Neuron (in vitro differentiated cells): ENCODE measurements around the gene MRPS11.

ENCODE experiments used
- H2AFZ ChIP-seq: one replicate; pipeline ENCODE4 v1.6.1; 2013; ENCODE audit warnings: low read depth, mild to moderate bottlenecking, inconsistent platforms, low read length, moderate library complexity
- H3K27me3 ChIP-seq: one replicate; pipeline ENCODE4 v1.6.1; 2013; ENCODE audit warnings: low read length; ENCODE audit not compliant: insufficient read depth
- H3K36me3 ChIP-seq: one replicate; pipeline ENCODE4 v1.6.1; 2013; ENCODE audit warnings: low read length; ENCODE audit not compliant: insufficient read depth
- H3K4me1 ChIP-seq: one replicate; pipeline ENCODE4 v1.6.1; 2013; ENCODE audit warnings: low read length; ENCODE audit not compliant: insufficient read depth
- H3K4me3 ChIP-seq: 2 replicates; pipeline ENCODE4 v1.5.1; 2013; ENCODE audit warnings: mild to moderate bottlenecking, low read length, moderate library complexity
- H3K9me3 ChIP-seq: one replicate; pipeline ENCODE4 v1.6.1; 2013; ENCODE audit warnings: low read length

MRPS11 gene

GRCh38 chr15:88487178-88487795, 19.8 kb downstream of the MRPS11 start:
- H3K36me3 ChIP-seq: no peaks in the 10 kb centered on the region
- H3K4me3 ChIP-seq: no peak overlapping the region
- peaks cover 40% of the 10 kb centered on the region for H3K4me1 ChIP-seq
- no peaks in the 10 kb centered on the region for H3K9me3 ChIP-seq
- H3K27me3 ChIP-seq: no peaks in the 10 kb centered on the region
- no peak overlapping the region for H2AFZ ChIP-seq

DNA sequence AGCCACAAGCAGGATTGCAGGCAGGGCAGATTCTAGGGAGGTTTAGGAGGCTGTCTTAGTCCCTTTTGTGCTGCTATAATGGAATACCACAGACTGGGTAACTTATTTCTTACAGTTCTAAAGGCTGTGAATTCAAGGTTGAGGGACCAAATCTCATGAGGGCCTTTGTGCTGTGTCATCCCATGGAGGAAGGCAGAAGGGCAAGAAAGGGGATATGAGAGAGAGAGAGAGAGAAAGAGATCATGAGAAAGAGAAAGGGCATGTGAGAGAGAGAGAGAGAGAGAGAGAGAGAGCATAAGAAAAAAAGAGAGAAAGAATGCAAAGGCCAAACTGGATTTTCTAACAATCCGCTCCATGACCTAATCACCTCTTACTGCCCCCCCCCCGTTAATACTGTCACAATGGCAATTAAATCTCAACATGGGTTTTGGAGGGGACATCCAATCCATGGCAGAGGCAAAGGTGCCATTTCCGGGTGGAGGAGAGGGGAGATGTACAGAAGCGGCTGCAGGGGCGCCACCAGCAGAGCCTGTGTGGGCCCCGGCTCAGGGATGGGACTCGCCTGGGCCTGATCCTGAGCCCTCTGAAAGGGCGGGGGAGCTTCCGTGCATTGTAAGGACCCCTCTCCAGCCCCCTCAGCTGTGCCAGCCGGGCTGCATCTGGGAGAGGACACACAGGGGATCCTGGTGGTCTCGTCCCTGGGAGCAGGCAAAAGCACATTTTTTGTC, 20.5 kb downstream of the MRPS11 start:
- H3K9me3 ChIP-seq: no peaks in the 10 kb centered on the region
- H3K36me3 ChIP-seq: no peaks in the 10 kb centered on the region
- no peak overlapping the region for H3K4me3 ChIP-seq
- H3K27me3 ChIP-seq: no peaks in the 10 kb centered on the region
- H2AFZ ChIP-seq: no peak overlapping the region
- peaks cover 40% of the 10 kb centered on the region for H3K4me1 ChIP-seq

DNA sequence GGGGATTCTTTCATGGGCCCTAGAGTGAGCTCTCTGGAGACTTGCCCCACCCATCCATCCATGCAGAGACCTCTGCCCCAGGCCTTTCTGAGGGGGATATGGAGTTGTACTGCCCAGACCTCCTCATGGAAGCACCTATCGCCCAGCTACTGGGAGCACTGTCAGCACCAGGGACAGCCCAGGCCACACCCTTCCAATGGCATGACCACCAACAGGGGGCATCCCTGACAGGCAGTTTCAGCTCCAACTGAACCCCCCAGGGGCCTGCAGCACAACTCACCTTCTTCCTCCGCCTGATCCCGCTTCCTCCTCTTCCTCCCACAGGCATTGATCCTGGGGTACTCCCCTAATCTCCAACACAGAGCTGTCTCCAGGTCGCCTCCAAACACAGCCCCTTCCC, 21.8 kb downstream of the MRPS11 start:
- peaks cover 29% of the 10 kb centered on the region for H3K4me1 ChIP-seq
- H3K4me3 ChIP-seq: no peak overlapping the region
- H3K9me3 ChIP-seq: no peaks in the 10 kb centered on the region
- no peaks in the 10 kb centered on the region for H3K27me3 ChIP-seq
- H2AFZ ChIP-seq: no peak overlapping the region
- H3K36me3 ChIP-seq: no peaks in the 10 kb centered on the region

DNA sequence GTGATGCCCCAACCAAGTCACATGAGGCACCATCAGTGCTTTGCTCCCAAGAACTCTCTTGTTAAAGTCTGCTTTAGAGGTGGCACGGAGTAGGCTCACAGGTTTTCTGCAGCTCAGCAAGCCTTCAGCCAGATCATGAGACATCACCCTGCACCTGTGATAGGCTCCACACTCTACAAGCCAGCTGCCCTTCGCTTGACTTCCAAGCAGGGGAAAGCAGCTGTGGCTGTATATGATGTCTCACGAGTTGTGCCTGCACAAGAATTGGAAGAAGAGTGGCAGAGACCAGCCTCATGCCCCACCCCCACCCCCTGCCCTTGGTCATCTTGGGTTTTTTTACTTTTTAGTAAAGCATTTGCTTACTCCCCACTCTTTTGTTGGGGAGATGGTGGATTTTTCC, 22.5 kb downstream of the MRPS11 start:
- H3K9me3 ChIP-seq: no peaks in the 10 kb centered on the region
- peaks cover 22% of the 10 kb centered on the region for H3K4me1 ChIP-seq
- H3K36me3 ChIP-seq: no peaks in the 10 kb centered on the region
- H3K4me3 ChIP-seq: no peak overlapping the region
- H2AFZ ChIP-seq: no peak overlapping the region
- no peaks in the 10 kb centered on the region for H3K27me3 ChIP-seq

DNA sequence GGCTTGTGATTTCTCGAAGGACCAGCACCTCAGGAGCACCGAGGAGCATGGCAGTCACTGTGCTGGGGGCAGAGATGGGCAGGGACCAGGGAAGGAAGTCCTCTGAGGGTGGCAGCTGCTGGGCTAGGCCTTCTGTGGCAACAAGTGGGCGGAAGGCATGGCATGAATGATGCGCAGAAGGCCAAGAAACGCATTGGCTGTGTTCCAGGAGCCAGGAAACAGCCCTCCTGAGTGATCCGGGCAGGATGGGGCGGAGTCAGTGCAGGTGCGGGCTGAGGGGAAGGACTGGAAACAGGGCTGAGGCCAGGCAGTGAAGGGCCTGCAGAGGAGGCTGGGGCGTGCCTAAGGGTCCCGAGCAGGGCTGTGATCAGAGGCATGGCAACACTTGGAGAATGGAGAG, 23.6 kb downstream of the MRPS11 start:
- Histone ChIP-seq H3K4me3 (no peak overlapping the region), H3K36me3 (no peaks in the 10 kb centered on the region), H3K9me3 (no peaks in the 10 kb centered on the region), H3K27me3 (no peaks in the 10 kb centered on the region), H2AFZ (no peak overlapping the region), H3K4me1 (peaks cover 12% of the 10 kb centered on the region)

DNA sequence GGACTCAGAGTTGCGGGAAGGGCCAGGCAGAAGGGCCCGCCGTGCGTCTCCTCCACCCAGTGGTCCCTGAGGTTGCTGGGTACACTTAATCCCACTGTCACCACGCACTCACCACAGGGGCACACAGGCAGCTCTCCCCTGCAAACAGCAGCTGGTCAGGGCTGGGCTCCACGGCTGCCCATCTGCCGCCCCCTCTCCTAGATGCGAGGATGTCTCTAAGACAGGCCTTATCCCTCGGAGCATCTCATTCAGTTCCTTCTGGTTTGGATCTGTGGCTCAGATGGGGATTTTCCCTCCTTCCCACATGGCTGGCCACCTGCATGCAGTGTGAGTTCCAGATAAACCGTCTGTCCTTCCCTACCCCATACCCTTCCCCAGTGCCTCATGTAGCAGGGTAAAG, 26.3 kb downstream of the MRPS11 start:
- Histone ChIP-seq H3K9me3 (no peaks in the 10 kb centered on the region), H3K4me3 (no peak overlapping the region), H3K4me1 (peaks cover 6% of the 10 kb centered on the region), H3K36me3 (no peaks in the 10 kb centered on the region), H2AFZ (no peak overlapping the region), H3K27me3 (no peaks in the 10 kb centered on the region)

GRCh38 chr15:88497109-88497765, 29.7 kb downstream of the MRPS11 start:
- H3K9me3 ChIP-seq: no peaks in the 10 kb centered on the region
- H3K27me3 ChIP-seq: no peaks in the 10 kb centered on the region
- no peak overlapping the region for H2AFZ ChIP-seq
- peaks cover 11% of the 10 kb centered on the region for H3K4me1 ChIP-seq
- H3K4me3 ChIP-seq: no peak overlapping the region
- peaks cover 2% of the 10 kb centered on the region for H3K36me3 ChIP-seq

- Histone ChIP-seq H3K9me3 (no peaks in the 10 kb centered on the region), H3K27me3 (no peaks in the 10 kb centered on the region), H3K4me3 (no peak overlapping the region), H3K36me3 (peaks cover 10% of the 10 kb centered on the region), H3K4me1 (peaks cover 11% of the 10 kb centered on the region), H2AFZ (no peak overlapping the region)
These were observed 31.5 kb downstream of the MRPS11 start for GRCh38 chr15:88498996-88499395.

- H3K4me3 ChIP-seq: no peak overlapping the region
These were observed 36.9 kb downstream of the MRPS11 start for GRCh38 chr15:88504445-88504844.

GRCh38 chr15:88505721-88506120, 38.2 kb downstream of the MRPS11 start:
- Histone ChIP-seq H3K36me3 (peaks cover 67% of the 10 kb centered on the region), H3K27me3 (no peaks in the 10 kb centered on the region), H3K4me1 (no peaks in the 10 kb centered on the region), H3K4me3 (no peak overlapping the region), H3K9me3 (peaks cover 4% of the 10 kb centered on the region), H2AFZ (no peak overlapping the region)

More at GRCh38 chr15:88504445-88504844, 36.9 kb downstream of the MRPS11 start:
- Histone ChIP-seq H3K9me3 (peaks cover under 1% of the 10 kb centered on the region), H2AFZ (no peak overlapping the region), H3K4me1 (peaks cover 2% of the 10 kb centered on the region), H3K36me3 (peaks cover 55% of the 10 kb centered on the region), H3K27me3 (no peaks in the 10 kb centered on the region)

DNA sequence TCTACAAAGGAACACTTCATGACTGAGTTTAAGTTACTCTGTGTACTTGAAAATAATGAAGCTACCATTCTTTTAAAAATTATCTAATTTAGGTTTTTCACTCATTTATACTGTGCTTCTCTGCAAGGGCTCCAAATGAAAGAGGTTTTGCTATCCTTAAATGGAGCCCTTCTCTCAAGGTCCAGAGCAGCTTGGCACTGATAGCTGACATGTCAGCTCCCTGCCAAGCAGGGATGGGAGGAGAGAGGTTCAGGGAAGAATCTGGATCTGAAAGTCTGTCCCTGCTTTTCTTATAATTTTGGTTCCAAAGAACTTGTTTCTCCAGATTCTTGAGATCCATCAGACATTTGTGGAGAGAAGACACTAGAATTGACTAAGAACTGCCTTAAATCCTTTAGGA, 39.1 kb downstream of the MRPS11 start:
- no peak overlapping the region for H3K4me3 ChIP-seq
- no peaks in the 10 kb centered on the region for H3K27me3 ChIP-seq
- no peaks in the 10 kb centered on the region for H3K4me1 ChIP-seq
- H3K36me3 ChIP-seq: peaks cover 75% of the 10 kb centered on the region
- H3K9me3 ChIP-seq: peaks cover 4% of the 10 kb centered on the region
- H2AFZ ChIP-seq: no peak overlapping the region

DNA sequence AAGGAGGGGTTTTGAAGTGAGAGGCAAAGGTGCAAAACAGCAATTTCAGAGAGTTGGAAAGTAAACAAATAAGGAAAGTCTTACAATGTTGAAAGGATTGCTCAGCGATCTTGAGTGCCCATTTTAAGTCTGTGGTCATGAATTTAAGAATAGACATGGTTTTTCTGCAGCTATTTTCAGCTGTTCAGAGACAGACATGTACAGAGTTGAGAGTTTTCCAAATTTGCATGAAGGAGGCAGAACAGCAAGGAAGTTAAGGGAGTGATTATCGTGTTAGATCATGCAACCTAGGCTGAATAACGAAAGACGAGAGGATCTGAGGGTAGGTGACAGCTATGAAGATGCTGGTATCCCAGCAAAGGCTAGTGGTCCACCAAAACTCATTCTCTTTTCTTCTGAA, 41.8 kb downstream of the MRPS11 start:
- Histone ChIP-seq H3K4me1 (no peaks in the 10 kb centered on the region), H3K9me3 (peaks cover 4% of the 10 kb centered on the region), H3K4me3 (no peak overlapping the region), H2AFZ (no peak overlapping the region), H3K27me3 (no peaks in the 10 kb centered on the region), H3K36me3 (peaks cover 81% of the 10 kb centered on the region)

- H3K27me3 ChIP-seq: no peaks in the 10 kb centered on the region
- no peaks in the 10 kb centered on the region for H3K4me1 ChIP-seq
- H2AFZ ChIP-seq: no peak overlapping the region
- no peak overlapping the region for H3K4me3 ChIP-seq
- H3K36me3 ChIP-seq: peaks cover 81% of the 10 kb centered on the region
- H3K9me3 ChIP-seq: peaks cover 4% of the 10 kb centered on the region
These were observed 42.5 kb downstream of the MRPS11 start for GRCh38 chr15:88509964-88510363.
